HepG2 (cell line): ENCODE results near the gene TAF3. TPM values are rescaled to one million over a fixed set of nuclear protein-coding genes. Genes with fewer than 3 reads are reported as not detected.

Experiments
- ATAC-seq: fragments of 200-7000 bp; cut with Tn5 transposase; 3 replicates; pipeline ENCODE4 v1.9.1; 2020; ENCODE audit warnings: mild to moderate bottlenecking, moderate library complexity
- Bru-seq: library from RNA; stranded (reverse); fragments of 400-500 nt; gene quantifications from one replicate; lab custom pipeline; 2021; lab: Mats Ljungman, UMichigan
- BruChase-seq, 2 experiments: library from RNA; stranded (reverse); fragments of 400-500 nt; gene quantifications; one replicate each; lab custom pipeline; 2021; lab: Mats Ljungman, UMichigan
- BruUV-seq: library from RNA; stranded (reverse); fragments of 400-500 nt; replicated peaks from 2 replicates; lab custom pipeline; 2021; lab: Mats Ljungman, UMichigan
- CTCF ChIA-PET: fragments of 300-600 bp; formaldehyde crosslinking; extraction: SDS; loops from one replicate; lab custom pipeline; 2021; ENCODE audit warnings: low total read pairs, inconsistent platforms, low intra/inter-chr PET ratio; lab: Yijun Ruan, JAX
- POLR2A ChIA-PET: fragments of 350-600 bp; sonication (Branson Sonifier 250); formaldehyde crosslinking; loops from one replicate; lab custom pipeline; 2020; ENCODE audit warnings: antibody characterized with exemption, inconsistent platforms; lab: Yijun Ruan, JAX
- DNase-seq: peaks from one replicate; pipeline ENCODE4 v3.0.0-alpha.2; 2015; ENCODE audit warnings: low spot score
- FAIRE-seq: peaks from 3 replicates; lab custom pipeline; 2011; peaks lifted over from hg19 to GRCh38; lab: Jason Lieb, UNC
- H2AFZ ChIP-seq: one replicate; pipeline ENCODE4 v1.6.1; 2011; ENCODE audit warnings: low read length, inconsistent platforms
- H3K27ac ChIP-seq: fragments of 300-600 bp; 3 replicates; pipeline ENCODE4 v1.8.0; 2011; ENCODE audit warnings: mixed run types, mild to moderate bottlenecking, mixed read lengths, low read length, inconsistent platforms; ENCODE audit not compliant: insufficient read depth; ENCODE audit errors: extremely low read length
- H3K27me3 ChIP-seq, 2 experiments: fragments of 200-600 bp in 1 of 2; 2 replicates in 1 of 2; 3 replicates in 1 of 2; pipeline versions ENCODE4 v1.6.0 to v1.8.0; 2011; ENCODE audit warnings: low read length in 2 of 2, mild to moderate bottlenecking in 2 of 2, moderate library complexity in 2 of 2, inconsistent platforms in 1 of 2; ENCODE audit not compliant: insufficient read depth in 2 of 2, control insufficient read depth in 1 of 2
- H3K36me3 ChIP-seq, 2 experiments: fragments of 200-600 bp in 1 of 2; replicated peaks in 1 of 2; 2 replicates in 1 of 2; 3 replicates in 1 of 2; pipeline versions ENCODE4 v1.5.1 to v1.8.0; 2011; ENCODE audit warnings: low read length in 2 of 2, inconsistent platforms in 1 of 2; ENCODE audit not compliant: insufficient read depth in 2 of 2, control insufficient read depth in 1 of 2
- H3K4me1 ChIP-seq: 2 replicates; pipeline ENCODE4 v1.5.1; 2012; ENCODE audit warnings: low read length, inconsistent platforms; ENCODE audit not compliant: insufficient read depth
- H3K4me2 ChIP-seq: 2 replicates; pipeline ENCODE4 v1.6.0; 2011; ENCODE audit warnings: low read depth, low read length, inconsistent platforms
- H3K4me3 ChIP-seq, 3 experiments: fragments of 200-600 bp in 1 of 3; sonication (generic), shearing (Covaris generic) in 1 of 3; replicated peaks in 1 of 3; 2 replicates each; pipeline ENCODE4 v1.5.1; 2011 to 2016; ENCODE audit warnings: low read length in 3 of 3, inconsistent platforms in 2 of 3, low read depth in 2 of 3, mild to moderate bottlenecking in 2 of 3, control low read depth in 1 of 3, mixed read lengths in 1 of 3; ENCODE audit not compliant: insufficient read depth in 1 of 3
- H3K79me2 ChIP-seq: one replicate; pipeline ENCODE4 v1.6.1; 2011; ENCODE audit warnings: low read length, inconsistent platforms; ENCODE audit not compliant: insufficient read depth
- H3K9ac ChIP-seq: 2 replicates; pipeline ENCODE4 v1.6.0; 2011; ENCODE audit warnings: mild to moderate bottlenecking, low read depth, low read length, inconsistent platforms; ENCODE audit not compliant: insufficient read depth
- H3K9me3 ChIP-seq: 2 replicates; pipeline ENCODE4 v1.5.1; 2012; ENCODE audit warnings: mild to moderate bottlenecking, low read length
- H4K20me1 ChIP-seq: 2 replicates; pipeline ENCODE4 v1.6.0; 2011; ENCODE audit warnings: inconsistent platforms, mild to moderate bottlenecking, low read length, moderate library complexity; ENCODE audit not compliant: insufficient read depth
- AGO1 ChIP-seq: fragments of 200-400 bp; formaldehyde crosslinking; IDR thresholded peaks from 2 replicates; pipeline ENCODE4 v1.6.1; 2017; ENCODE audit warnings: mild to moderate bottlenecking, low read depth, low read length, moderate library complexity; ENCODE audit not compliant: poor library complexity, severe bottlenecking
- GATA4 ChIP-seq: sonication (generic); IDR thresholded peaks from 2 replicates; pipeline ENCODE4 v1.6.1; 2016; ENCODE audit warnings: antibody characterized with exemption, low read depth, borderline replicate concordance
- PHF5A ChIP-seq: IDR thresholded peaks from one replicate; pipeline ENCODE4 v1.6.1; 2018; ENCODE audit warnings: low read depth, missing genetic modification reagents; ENCODE audit not compliant: unreplicated experiment
- RAD51 ChIP-seq: fragments of 450-650 bp; IDR thresholded peaks from 2 replicates; pipeline ENCODE4 v1.6.1; 2016; ENCODE audit warnings: borderline replicate concordance
- SATB2 ChIP-seq: sonication (generic); formaldehyde crosslinking; IDR thresholded peaks from 2 replicates; pipeline ENCODE4 v1.5.0; 2020; ENCODE audit warnings: missing genetic modification reagents
- THAP9 ChIP-seq: sonication (generic); formaldehyde crosslinking; IDR thresholded peaks from 2 replicates; pipeline ENCODE4; 2020; ENCODE audit warnings: missing genetic modification reagents, mild to moderate bottlenecking, borderline replicate concordance
- TIGD3 ChIP-seq: sonication (generic); formaldehyde crosslinking; IDR thresholded peaks from 2 replicates; pipeline ENCODE4 v1.5.1; 2020; ENCODE audit warnings: mild to moderate bottlenecking, missing genetic modification reagents, borderline replicate concordance
- ZNF121 ChIP-seq: sonication (generic); formaldehyde crosslinking; IDR thresholded peaks from 2 replicates; pipeline ENCODE4 v1.5.0; 2020; ENCODE audit warnings: mild to moderate bottlenecking, missing genetic modification reagents
- WGBS: methylation state at CpG from one replicate; pipeline ENCODE4 v1.1.6; 2017; ENCODE audit warnings: low lambda C conversion rate; 5-methylcytosine and 5-hydroxymethylcytosine counted together
- in situ Hi-C: cut with HindIII; loops from 2 replicates; pipeline ENCODE4 v1.10.0; 2017; ENCODE audit warnings: low pct_unique_long_range_greater_than_20kb; ENCODE audit not compliant: extremely low pct_ligation_motif_present
- intact Hi-C: fragments of 100-400 bp; cut with micrococcal nuclease; formaldehyde crosslinking; loops from one replicate; pipeline ENCODE4 v1.10.0; 2022; ENCODE audit not compliant: unreplicated experiment
- long read RNA-seq, 2 experiments: library from RNA in 1 of 2; library from polyadenylated mRNA in 1 of 2; stranded (forward) in 1 of 2; unstranded in 1 of 2; transcript quantifications; one replicate each; pipeline ENCODE4 v2.0.0, GENCODE V29; 2019 to 2022
- polyA minus RNA-seq, 3 experiments: library from RNA; depleted of rRNA, polyadenylated mRNA; stranded (reverse); fragments of >200 nt; gene quantifications; 2 replicates each; pipeline ENCODE4 v1.2.3, GENCODE V29; 2011; ENCODE audit warnings: low replicate concordance in 1 of 3
- polyA plus RNA-seq, 8 experiments: library from polyadenylated mRNA; depleted of rRNA in 3 of 8; stranded (reverse) in 7 of 8; unstranded in 1 of 8; fragments of >200 nt; fragmentation: Illumina TruSeq in 4 of 8; extraction: Trizol in 4 of 8; gene quantifications; 2 replicates each; pipeline versions ENCODE4 v1.2.1 to v1.2.3, GENCODE V29; 2011 to 2016; ENCODE audit warnings: low read depth in 4 of 8, missing spikeins in 1 of 8, mixed read lengths in 1 of 8; ENCODE audit not compliant: insufficient read depth in 1 of 8
- total RNA-seq, 5 experiments: library from RNA; depleted of rRNA; stranded (reverse); fragments of >200 nt; fragmentation: Illumina TruSeq; extraction: Trizol; gene quantifications; 2 replicates each; pipeline ENCODE4 v1.2.3, GENCODE V29; 2016; ENCODE audit warnings: low read depth in 1 of 5

Gene TAF3, protein sequence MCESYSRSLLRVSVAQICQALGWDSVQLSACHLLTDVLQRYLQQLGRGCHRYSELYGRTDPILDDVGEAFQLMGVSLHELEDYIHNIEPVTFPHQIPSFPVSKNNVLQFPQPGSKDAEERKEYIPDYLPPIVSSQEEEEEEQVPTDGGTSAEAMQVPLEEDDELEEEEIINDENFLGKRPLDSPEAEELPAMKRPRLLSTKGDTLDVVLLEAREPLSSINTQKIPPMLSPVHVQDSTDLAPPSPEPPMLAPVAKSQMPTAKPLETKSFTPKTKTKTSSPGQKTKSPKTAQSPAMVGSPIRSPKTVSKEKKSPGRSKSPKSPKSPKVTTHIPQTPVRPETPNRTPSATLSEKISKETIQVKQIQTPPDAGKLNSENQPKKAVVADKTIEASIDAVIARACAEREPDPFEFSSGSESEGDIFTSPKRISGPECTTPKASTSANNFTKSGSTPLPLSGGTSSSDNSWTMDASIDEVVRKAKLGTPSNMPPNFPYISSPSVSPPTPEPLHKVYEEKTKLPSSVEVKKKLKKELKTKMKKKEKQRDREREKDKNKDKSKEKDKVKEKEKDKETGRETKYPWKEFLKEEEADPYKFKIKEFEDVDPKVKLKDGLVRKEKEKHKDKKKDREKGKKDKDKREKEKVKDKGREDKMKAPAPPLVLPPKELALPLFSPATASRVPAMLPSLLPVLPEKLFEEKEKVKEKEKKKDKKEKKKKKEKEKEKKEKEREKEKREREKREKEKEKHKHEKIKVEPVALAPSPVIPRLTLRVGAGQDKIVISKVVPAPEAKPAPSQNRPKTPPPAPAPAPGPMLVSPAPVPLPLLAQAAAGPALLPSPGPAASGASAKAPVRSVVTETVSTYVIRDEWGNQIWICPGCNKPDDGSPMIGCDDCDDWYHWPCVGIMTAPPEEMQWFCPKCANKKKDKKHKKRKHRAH
- total RNA-seq (2016; rRNA removed; fragmentation: Illumina TruSeq; extraction: Trizol) (2.9 TPM in 2 replicates), polyA plus RNA-seq (2011; rRNA removed) (1.4 and 1.7 TPM in 2 replicates), polyA minus RNA-seq (2011; rRNA and poly(A)+ RNA removed; ENCODE audit: low replicate concordance) (1.3 and 2.4 TPM in 2 replicates), Bru-seq, nascent RNA (percentile 65 among the genes with signal in this experiment), BruChase-seq, experiment 1, labeled RNA remaining after a 6-hour chase (percentile 61 among the genes with signal in this experiment), BruChase-seq, experiment 2, labeled RNA remaining after a 2-hour chase (percentile 58 among the genes with signal in this experiment)
- 0.35 and 0.40 TPM in 2 replicates for total RNA-seq (2016; cell fraction: cytosol; rRNA removed; fragmentation: Illumina TruSeq; extraction: Trizol; ENCODE audit: low read depth)
- 2.5 and 2.6 TPM in 2 replicates for total RNA-seq (2016; cell fraction: insoluble cytoplasmic fraction; rRNA removed; fragmentation: Illumina TruSeq; extraction: Trizol)
- total RNA-seq (2016; cell fraction: membrane; rRNA removed; fragmentation: Illumina TruSeq; extraction: Trizol): 1.9 and 2.1 TPM in 2 replicates
- 4.4 TPM in 2 replicates for total RNA-seq (2016; cell fraction: nucleus; rRNA removed; fragmentation: Illumina TruSeq; extraction: Trizol)
- polyA plus RNA-seq (2011; cell fraction: cytosol; rRNA removed): 0.83 and 1.2 TPM in 2 replicates
- 1.3 and 1.4 TPM in 2 replicates for polyA plus RNA-seq (2011; cell fraction: nucleus; rRNA removed)
- 3.9 and 4.1 TPM in 2 replicates for polyA plus RNA-seq (2012)
- polyA plus RNA-seq (2016; cell fraction: cytosol; fragmentation: Illumina TruSeq; extraction: Trizol; ENCODE audit: low read depth): 0.37 and 0.44 TPM in 2 replicates
- polyA plus RNA-seq (2016; cell fraction: insoluble cytoplasmic fraction; fragmentation: Illumina TruSeq; extraction: Trizol; ENCODE audit: low read depth): 5.2 and 6.4 TPM in 2 replicates
- 1.3 and 1.7 TPM in 2 replicates for polyA plus RNA-seq (2016; cell fraction: membrane; fragmentation: Illumina TruSeq; extraction: Trizol; ENCODE audit: low read depth)
- 5.2 and 5.9 TPM in 2 replicates for polyA plus RNA-seq (2016; cell fraction: nucleus; fragmentation: Illumina TruSeq; extraction: Trizol; ENCODE audit: insufficient read depth, low read depth)
- 1.5 and 2.0 TPM in 2 replicates for polyA minus RNA-seq (2011; cell fraction: cytosol; rRNA and poly(A)+ RNA removed)
- polyA minus RNA-seq (2011; cell fraction: nucleus; rRNA and poly(A)+ RNA removed): 6.8 and 7.2 TPM in 2 replicates
- long read RNA-seq, experiment 1, partial matches to known transcripts: 12 of 13 reads
- long read RNA-seq, experiment 1, other reads (novel, unspliced or antisense): 1 of 13 reads
- long read RNA-seq, experiment 2, full-length matches to known transcripts: 3 of 29 reads
- long read RNA-seq, experiment 2, partial matches to known transcripts: 9 of 29 reads
- long read RNA-seq, experiment 2, other reads (novel, unspliced or antisense): 17 of 29 reads

GRCh38 chr10:7818295-7819120, at the start of gene TAF3:
TAF3 (plus strand) TSS chr10:7818505; CDS start chr10:7818710, 205 bp downstream.
- Histone ChIP-seq H4K20me1 (no peaks in the 10 kb centered on the region; the same call in 1 of the 2 replicates), H3K9ac (peak within 1 kb of the TSS; percentile 87), H3K9me3 (no peaks in the 10 kb centered on the region), H2AFZ (peak within 1 kb of the TSS; percentile 74), H3K27me3 (no peaks in the 10 kb centered on the region; a peak in 1 of 5 replicates), H3K4me3 (peak within 1 kb of the TSS; percentile 78 to 99 (median 96)), H3K4me1 (peaks cover 37% of the 10 kb centered on the region), H3K4me2 (peak within 1 kb of the TSS; percentile 85), H3K36me3 (peaks cover 0 to 2% of the 10 kb centered on the region in 2 experiments; a peak in 2 of 5 replicates), H3K27ac (peak within 1 kb of the TSS; percentile 54), H3K79me2 (peaks cover 24% of the 10 kb centered on the region)
- no TSS peak for BruUV-seq
- in situ Hi-C loops (no loop called here), intact Hi-C loops (loop anchor here (2.0 to 5.0 kb wide), 2 partner anchors 30 to 61 kb away; partner anchors contain the start of gene ATP5F1C)
- ChIA-PET CTCF (no interaction called here), POLR2A (interaction anchor here (0.9 to 3.3 kb wide), 9 partner anchors 9 to 293 kb away, joined by 3 to 56 read pairs (median 4); partner anchors contain the start of genes ATP5F1C and KIN)
- 2% methylated on average over 12 of the region's 77 CpGs for WGBS
- DNase-seq (peak; percentile 81), FAIRE-seq (no peak), ATAC-seq (peak; percentile 82)
- TF ChIP-seq PHF5A (CRISPR knock-in tag) (peak; percentile 82), TIGD3 (CRISPR knock-in tag) (no peak), RAD51 (no peak), GATA4 (peak; percentile 35; the same call in 1 of the 2 replicates), AGO1 (peak; percentile 34), THAP9 (CRISPR knock-in tag) (peak; percentile 91; the same call in 1 of the 2 replicates), SATB2 (CRISPR knock-in tag) (no peak), ZNF121 (CRISPR knock-in tag) (0 out of 2 replicates have a peak, but pooled peaks have one; percentile 25)
